Activated CD4-positive, alpha-beta T cell treated with anti-CD3 and anti-CD28 coated beads for 48 hours (primary cell): ENCODE data around the gene PRKAG2.
A peak's percentile ranks its signal among the peaks of the same experiment; 100 is the strongest.

Experiments used
- DNase-seq: peaks from one replicate; pipeline ENCODE4 v3.0.0-alpha.2; 2020

PRKAG2 gene

GRCh38 chr7:151686016-151686766, 190.7 kb downstream of the PRKAG2 start:
- DNase-seq = no peak

DNA sequence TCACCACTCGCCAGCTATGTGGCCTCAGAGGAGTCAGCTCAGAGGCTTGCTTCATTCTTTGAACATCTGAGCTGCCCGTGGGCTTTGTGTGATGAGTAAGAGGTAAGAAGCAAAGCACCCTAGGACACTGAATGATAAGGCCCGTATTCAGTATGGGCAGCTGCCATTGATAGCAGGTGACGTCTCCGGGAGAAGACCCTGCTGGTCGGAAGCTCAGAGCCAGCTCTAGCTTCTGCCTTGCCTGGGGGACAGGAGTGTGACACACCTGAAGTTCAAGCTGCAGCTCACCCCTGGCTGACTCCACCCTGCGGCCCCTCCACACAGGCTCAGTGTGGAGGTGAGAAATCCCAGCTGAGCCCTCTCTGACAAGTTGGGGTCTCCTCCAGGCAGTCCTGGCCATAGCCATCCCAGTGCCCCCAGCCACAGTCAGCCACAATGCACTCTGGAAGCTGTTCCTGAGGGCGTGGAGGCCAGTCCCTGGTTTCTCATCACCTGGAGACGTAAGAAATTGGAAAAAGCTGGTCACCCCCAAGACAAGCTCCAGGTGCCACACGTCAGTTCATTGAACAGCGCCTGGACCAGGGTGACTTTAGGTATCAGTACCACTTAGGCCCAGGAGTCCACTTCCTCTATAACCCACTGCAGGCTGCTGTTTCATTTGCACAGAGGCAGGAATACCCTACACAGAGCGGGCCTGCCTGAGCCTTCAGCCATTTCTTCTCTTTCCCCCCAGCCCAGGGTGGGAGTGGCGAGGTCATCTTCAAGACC, 192.3 kb downstream of the PRKAG2 start:
- no peak for DNase-seq

DNA sequence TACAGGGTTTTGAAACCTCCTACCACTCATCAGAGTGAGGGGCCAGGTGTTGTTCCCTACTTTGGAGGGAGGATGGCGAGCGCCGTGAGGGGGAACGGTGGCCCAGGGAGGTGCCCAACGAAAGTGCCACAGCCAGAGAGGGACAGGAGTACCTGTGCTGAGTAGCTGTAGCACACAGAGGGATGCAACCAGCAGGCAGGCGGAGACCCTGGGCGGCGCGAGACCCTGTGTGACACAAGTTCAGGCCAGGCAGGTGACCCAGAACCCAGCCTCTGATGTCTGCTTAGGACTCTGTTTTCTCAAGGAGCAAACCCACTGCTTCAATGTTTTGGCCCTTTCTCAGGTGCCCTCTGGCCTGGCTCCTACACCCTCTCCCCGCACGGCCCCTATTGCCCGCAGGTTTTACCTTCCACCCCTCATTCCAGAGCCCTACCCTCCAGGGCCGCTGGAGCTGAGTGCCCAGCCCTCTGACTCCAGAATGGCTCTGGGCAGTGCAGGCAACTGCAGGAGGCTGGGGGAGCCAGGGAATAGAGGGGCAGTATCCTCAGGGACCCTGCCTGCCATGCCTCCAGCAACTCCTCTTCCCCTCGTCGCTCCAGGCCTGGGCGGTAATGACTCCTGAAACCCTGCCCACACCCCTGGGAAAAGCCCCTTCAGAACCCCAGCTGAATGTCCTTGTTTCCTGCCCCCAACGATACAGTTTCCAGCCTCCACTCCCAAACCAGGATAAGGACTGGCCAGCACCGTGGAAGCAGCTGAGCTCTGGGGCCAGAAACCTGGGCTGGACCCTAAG, 193.1 kb downstream of the PRKAG2 start:
- no peak for DNase-seq

- no peak for DNase-seq
Measured at GRCh38 chr7:151682831-151683614, 193.9 kb downstream of the PRKAG2 start.

DNA sequence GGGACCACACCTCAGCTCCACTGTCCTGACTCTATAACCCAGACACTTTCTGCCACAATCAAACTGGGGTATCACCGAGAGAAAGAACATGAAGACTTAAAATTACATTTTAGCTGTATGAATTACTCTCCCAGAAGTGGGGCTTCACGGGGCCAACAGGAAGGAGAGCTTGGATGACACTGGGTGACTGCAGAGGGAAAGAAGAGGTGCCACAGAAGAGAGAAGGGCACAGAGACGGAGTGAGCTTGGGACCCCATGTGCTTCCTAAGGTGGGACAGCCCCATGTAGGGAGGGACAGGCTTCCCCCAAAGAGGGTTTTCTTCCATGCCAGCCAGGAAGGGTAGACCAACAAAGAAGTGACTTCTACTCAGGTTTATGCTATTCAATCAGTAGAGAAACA, 195.2 kb downstream of the PRKAG2 start:
- DNase-seq = no peak

DNA sequence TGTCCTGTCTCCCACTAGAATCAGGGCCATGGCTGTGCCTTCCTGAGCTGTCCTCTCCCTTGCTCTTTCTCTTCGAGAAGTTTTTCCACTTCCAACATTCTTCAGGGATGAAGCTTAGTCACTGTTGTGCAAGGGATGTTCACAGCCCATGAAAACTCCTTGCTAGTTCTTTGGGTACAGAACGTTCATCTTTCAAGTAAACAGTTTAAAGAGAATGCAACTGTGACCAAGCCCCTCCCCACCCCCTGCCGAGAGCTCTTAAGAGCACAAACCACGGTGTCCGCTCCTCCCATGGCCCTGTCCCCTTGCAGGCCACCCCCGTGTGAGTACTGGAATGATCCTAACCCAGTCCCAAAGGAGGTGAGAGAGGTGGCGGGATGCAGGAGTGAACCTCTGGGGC, 196.1 kb downstream of the PRKAG2 start:
- no peak for DNase-seq

DNA sequence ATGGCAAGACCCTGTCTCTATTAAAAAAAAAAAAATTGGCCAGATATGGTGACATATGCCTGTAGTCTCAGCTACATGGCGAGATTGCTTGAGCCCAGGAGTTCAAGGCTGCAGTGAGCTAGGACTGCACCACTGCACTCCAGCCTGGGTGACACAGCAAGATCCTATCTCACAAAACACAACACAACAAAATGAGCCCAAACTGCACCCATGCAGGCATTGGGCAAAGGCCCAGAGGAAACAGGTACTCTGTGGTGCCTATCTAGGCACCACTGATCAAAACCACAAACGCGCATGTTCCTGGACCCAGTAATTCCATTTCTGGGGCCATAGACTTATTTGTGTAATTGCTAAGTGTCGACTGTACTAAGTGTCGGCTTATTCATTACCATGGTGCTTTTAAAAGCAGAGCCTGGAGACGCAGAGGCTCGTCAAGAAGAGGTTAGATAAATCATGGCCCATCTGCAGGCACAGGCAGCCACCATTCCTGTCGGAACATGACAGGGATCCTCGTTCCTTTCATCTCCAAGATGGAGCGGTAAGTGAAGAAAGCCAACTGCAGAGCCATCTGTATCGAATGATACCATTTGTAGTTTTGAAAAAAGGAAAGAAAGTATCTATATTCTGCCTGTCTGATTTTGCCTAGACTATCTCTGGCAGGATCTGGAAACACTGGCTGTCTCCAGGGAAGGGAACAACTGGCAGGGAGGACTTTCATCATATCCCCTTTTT, 196.9 kb downstream of the PRKAG2 start:
- DNase-seq = peak; percentile 4

- DNase-seq = no peak
Measured at GRCh38 chr7:151679071-151679708, 197.7 kb downstream of the PRKAG2 start.

- no peak for DNase-seq
Measured at GRCh38 chr7:151678227-151678604, 198.7 kb downstream of the PRKAG2 start.

DNA sequence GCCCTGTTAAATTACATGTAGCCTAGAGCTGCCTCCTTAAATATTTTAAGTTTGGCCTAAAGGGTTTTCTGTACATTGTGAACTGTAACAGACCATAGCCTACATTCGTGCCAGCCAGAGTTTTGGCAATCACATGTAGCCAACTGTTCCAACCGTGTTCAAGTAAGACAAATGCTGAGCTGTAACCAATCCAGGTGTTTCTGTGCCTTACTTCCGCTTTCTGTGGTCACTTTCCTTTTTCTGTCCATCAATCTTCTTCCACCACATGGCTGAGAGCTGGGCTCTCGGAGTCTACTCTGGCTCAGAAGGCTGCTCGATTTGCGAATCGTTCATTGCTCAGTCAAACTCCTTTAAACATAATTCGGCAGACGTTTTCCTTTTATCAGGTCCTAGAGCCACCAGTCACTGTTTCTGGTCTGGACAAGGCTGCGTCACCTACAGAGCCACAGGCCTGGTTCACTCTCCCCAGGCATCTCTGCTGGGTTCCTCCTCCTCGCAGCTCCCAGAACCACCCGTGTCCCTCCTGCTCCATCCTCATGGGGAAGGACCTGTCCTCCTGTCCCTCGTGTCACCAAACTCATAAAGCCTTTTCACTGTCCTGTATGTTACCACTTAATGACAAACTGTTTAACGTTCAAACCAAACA, 199.2 kb downstream of the PRKAG2 start:
- no peak for DNase-seq

DNA sequence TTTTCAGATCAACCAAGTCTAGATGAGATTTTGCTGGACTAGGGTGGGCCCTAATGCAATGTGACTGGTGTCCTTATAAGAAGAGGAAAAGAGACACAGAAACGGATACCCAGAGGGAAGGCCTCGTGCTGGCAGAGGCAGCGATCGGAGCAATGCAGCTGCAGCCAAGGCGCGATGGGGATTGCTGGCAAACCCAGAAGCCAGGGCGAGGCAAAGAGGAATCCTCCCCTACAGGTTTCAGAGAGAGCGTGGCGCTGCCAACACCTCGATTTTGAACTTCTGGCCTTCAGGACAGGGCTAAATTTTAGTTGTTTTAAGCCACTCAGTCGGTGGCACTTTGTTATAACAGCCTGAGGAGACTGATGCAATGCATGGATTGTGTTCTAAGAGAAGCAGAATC, 200.2 kb downstream of the PRKAG2 start:
- no peak for DNase-seq

- DNase-seq = no peak
Measured at GRCh38 chr7:151675196-151675920, 201.6 kb downstream of the PRKAG2 start.

DNA sequence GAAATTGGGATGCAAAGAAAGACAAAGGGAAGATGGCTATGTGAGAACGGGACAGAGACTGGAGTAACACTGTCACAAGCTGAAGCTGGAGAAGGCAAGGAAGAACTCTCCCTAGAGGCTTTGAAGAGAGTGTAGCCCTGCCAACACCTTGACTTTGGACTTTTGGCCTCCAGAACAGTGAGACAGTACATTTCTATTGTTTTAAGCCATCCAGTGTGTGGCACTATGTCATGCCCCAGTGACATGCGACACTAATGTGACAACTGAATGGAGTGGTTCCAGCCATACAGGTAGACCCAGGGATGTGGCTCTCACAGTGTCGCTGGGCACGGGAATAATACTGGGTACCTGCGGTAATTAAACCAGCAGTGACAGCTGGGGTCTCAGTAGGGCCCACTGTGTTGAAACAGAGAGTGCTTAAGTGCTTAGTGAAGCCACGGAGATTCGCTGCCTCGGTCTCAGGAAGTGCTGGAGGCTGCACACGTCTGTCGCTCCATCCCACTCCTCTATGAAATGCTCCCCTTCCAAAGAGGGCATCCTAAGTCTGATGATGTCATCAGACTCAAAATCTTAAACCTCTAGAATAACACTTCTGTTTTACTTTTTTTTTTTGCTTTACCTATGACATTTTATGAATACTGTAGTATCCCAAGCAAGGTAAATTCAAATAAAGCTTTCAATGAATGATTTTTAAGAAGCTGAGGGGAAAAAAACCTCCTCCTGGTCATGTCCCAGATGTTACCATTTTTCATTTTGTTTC, 202.6 kb downstream of the PRKAG2 start:
- no peak for DNase-seq

DNA sequence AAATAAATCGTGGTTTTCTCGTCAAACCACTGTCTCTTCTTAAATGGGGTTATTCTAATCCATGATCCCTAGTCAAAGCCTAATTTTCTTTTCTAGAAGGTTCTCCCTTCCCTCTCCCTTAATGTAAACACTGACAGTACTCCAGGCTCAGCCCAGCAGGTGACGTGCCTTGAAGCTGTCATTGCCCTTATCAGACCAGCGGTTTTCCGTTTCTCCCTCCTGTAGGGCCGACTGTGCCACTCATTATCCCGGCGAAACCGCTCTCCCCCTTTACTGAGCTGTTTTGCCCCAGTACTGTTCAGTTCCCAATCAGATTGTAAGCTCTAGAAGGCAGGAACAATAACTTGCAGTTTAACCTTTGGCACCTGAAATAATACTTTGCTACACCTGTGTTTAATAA, 203.7 kb downstream of the PRKAG2 start:
- no peak for DNase-seq

- no peak for DNase-seq
Measured at GRCh38 chr7:151672716-151673115, 204.2 kb downstream of the PRKAG2 start.

- DNase-seq = no peak
Measured at GRCh38 chr7:151671514-151671913, 205.4 kb downstream of the PRKAG2 start.

DNA sequence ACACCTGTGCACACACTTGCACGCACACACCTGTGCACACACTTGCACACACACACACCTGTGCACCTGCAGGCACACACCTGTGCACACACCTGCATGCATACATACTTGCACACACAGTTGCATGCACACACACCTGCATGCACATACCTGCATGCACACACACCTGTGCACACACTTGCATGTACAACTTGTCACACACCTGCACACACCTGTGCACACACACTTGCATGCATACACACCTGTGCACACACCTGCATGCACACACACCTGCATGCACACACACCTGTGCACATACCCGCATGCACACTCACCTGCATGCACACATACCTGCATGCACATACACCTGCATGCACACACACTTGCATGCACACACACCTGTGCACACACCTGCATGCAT, 207.2 kb downstream of the PRKAG2 start:
- no peak for DNase-seq

- DNase-seq = no peak
Measured at GRCh38 chr7:151666886-151667285, 210.0 kb downstream of the PRKAG2 start.

DNA sequence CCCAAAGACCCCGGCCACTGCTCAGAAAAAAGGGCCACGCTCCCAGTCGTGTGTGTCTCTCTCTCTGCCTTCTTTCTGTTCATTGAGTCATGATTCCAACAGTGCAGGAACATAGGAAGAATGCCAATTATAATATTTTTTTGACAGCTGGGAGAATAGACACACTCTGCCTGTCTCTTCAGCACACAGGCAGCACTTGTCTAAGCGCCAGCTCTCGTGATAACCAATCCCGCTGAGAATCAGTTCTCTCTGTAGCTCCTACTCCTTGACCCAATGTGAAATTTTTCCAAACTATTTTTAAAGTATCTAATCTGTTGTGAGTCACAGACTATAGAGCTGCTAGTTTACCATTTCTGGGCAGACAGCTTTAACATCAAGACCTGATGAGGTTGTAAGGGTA, 211.5 kb downstream of the PRKAG2 start:
- DNase-seq = no peak

DNA sequence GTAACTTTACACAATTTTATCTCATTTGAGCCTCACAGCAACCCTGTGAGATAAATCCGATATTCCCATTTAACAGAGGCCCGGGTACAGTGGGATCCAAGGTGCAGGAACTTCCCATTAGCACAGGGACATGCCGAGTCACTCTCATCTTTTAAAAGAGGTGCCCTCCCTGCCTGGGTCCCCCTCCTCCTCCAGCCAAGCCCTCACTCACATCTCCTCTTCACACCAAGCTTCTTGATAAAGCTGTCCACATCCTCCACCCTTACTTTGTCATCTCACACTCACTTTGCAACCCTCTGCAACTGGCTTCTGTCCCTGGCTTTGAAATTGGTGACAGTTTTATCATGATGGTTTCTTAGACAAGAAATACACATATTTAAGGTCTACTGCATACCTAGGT, 212.6 kb downstream of the PRKAG2 start:
- no peak for DNase-seq
